Fibroblast of lung (primary cell): ENCODE measurements around the gene GAB2. TPM values are rescaled to one million over a fixed set of nuclear protein-coding genes. Genes with fewer than 3 reads are reported as not detected.

Experiments used
- DNase-seq, 2 donors: peaks; one replicate each; pipeline versions ENCODE4 v3.0.0 to v3.0.0-alpha.2; 2010; ENCODE audit warnings: low read depth in 2 of 2
- H2AFZ ChIP-seq: 2 replicates; pipeline ENCODE4 v1.5.1; 2012; ENCODE audit warnings: low read length, control low read depth, inconsistent platforms
- H3K27ac ChIP-seq: 2 replicates; pipeline ENCODE4 v1.5.1; 2011; ENCODE audit warnings: low read length, control low read depth; ENCODE audit not compliant: insufficient read depth
- H3K27me3 ChIP-seq: 2 replicates; pipeline ENCODE4 v1.5.1; 2011; ENCODE audit warnings: mild to moderate bottlenecking, low read length; ENCODE audit not compliant: control insufficient read depth, insufficient read depth
- H3K36me3 ChIP-seq: 2 replicates; pipeline ENCODE4 v1.5.1; 2011; ENCODE audit warnings: low read length; ENCODE audit not compliant: control insufficient read depth, insufficient read depth
- H3K4me1 ChIP-seq: 2 replicates; pipeline ENCODE4 v1.5.1; 2011; ENCODE audit warnings: low read length; ENCODE audit not compliant: control insufficient read depth, insufficient read depth; ENCODE audit errors: extremely low read depth
- H3K4me2 ChIP-seq: 2 replicates; pipeline ENCODE4 v1.5.1; 2011; ENCODE audit warnings: low read length, control low read depth; ENCODE audit not compliant: insufficient read depth; ENCODE audit errors: extremely low read depth
- H3K4me3 ChIP-seq, 4 experiments: fragments of 200-600 bp in 1 of 4; sonication (generic) in 1 of 4; replicated peaks in 1 of 4; 2 replicates each; pipeline ENCODE4 v1.5.1; 2011 to 2016; ENCODE audit warnings: low read length in 4 of 4, low read depth in 3 of 4, mild to moderate bottlenecking in 3 of 4, control low read depth in 2 of 4, inconsistent platforms in 1 of 4, mixed read lengths in 1 of 4; ENCODE audit not compliant: insufficient read depth in 1 of 4; ENCODE audit errors: control extremely low read depth in 1 of 4
- H3K79me2 ChIP-seq: 2 replicates; pipeline ENCODE4 v1.5.1; 2012; ENCODE audit warnings: mild to moderate bottlenecking, low read length, inconsistent platforms; ENCODE audit not compliant: control insufficient read depth, insufficient read depth
- H3K9ac ChIP-seq: 2 replicates; pipeline ENCODE4 v1.5.1; 2011; ENCODE audit warnings: mild to moderate bottlenecking, low read length, control low read depth; ENCODE audit not compliant: insufficient read depth
- H3K9me3 ChIP-seq: 2 replicates; pipeline ENCODE4 v1.5.1; 2012; ENCODE audit warnings: low read depth, low read length; ENCODE audit not compliant: control insufficient read depth, insufficient read depth
- H4K20me1 ChIP-seq: 2 replicates; pipeline ENCODE4 v1.5.1; 2011; ENCODE audit warnings: low read length; ENCODE audit not compliant: control insufficient read depth, insufficient read depth; ENCODE audit errors: extremely low read depth
- EZH2 ChIP-seq: IDR thresholded peaks from 2 replicates; pipeline ENCODE4 v1.5.1; 2012; ENCODE audit warnings: low read length, control low read depth, mild to moderate bottlenecking; ENCODE audit errors: missing control alignments
- polyA plus RNA-seq, 2 donors: library from polyadenylated mRNA; depleted of rRNA in 1 of 2; stranded (reverse) in 1 of 2; unstranded in 1 of 2; fragments of >200 nt; gene quantifications; 2 replicates each; pipeline ENCODE4 v1.2.1, GENCODE V29; 2011 to 2012; ENCODE audit warnings: missing spikeins in 1 of 2
- total RNA-seq: library from RNA; depleted of rRNA; stranded (reverse); fragments of >200 nt; gene quantifications from 2 replicates; pipeline ENCODE4 v1.2.1, GENCODE V29; 2014
- TF ChIP-seq, protein P1 (sequence below), 2 donors: IDR thresholded peaks in 1 of 2; conservative IDR thresholded peaks in 1 of 2; 1 replicate in 1 of 2; 2 replicates in 1 of 2; pipeline ENCODE4 v1.5.1; 2011 to 2012; ENCODE audit warnings: low read length in 2 of 2, control low read depth in 1 of 2, inconsistent platforms in 1 of 2, low read depth in 1 of 2, mild to moderate bottlenecking in 1 of 2

The GAB2 gene
- total and polyA plus RNA-seq, 2 donors (not counting 1 experiment from before 2014, with no cell fraction given): 7.1 to 14.0 TPM

DNA sequence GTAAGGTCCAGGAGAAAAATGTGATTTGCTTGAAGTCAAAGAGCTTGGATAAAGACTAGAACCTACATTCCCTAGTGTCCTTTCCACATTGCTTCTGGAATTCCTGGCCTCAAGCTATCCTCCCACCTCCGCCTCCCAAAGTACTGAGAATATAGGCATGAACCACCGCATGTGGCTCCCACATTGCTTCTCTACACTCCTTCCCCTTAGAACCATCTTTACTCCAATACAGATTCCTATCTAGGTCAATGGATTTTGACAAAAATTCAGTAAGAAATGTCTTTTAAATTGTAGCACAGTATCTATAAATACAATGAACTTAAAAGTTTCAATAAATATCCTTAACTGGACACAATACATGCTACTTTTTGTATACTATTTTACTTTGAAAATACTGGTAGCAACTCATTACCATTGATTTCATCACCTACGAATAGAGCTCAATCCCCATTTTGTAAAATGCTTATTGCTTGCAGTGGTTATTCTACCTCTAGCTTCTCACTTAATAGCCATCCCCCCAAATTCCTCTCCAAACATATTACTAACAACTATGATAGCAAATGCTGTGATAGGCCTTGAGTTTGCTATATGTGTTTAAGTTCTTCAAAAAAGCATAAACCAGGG lies 53.4 kb downstream of the GAB2 start:
- Histone ChIP-seq H2AFZ (no peak overlapping the region), H3K4me2 (no peak overlapping the region), H3K4me3 (no peak overlapping the region), H4K20me1 (no peaks in the 10 kb centered on the region), H3K9ac (no peak overlapping the region), H3K27ac (no peak overlapping the region), H3K36me3 (no peaks in the 10 kb centered on the region), H3K9me3 (no peaks in the 10 kb centered on the region), H3K4me1 (peaks cover 3% of the 10 kb centered on the region), H3K27me3 (no peaks in the 10 kb centered on the region), H3K79me2 (no peaks in the 10 kb centered on the region)
- no peak for TF ChIP-seq EZH2
- TF ChIP-seq, protein P1, sequence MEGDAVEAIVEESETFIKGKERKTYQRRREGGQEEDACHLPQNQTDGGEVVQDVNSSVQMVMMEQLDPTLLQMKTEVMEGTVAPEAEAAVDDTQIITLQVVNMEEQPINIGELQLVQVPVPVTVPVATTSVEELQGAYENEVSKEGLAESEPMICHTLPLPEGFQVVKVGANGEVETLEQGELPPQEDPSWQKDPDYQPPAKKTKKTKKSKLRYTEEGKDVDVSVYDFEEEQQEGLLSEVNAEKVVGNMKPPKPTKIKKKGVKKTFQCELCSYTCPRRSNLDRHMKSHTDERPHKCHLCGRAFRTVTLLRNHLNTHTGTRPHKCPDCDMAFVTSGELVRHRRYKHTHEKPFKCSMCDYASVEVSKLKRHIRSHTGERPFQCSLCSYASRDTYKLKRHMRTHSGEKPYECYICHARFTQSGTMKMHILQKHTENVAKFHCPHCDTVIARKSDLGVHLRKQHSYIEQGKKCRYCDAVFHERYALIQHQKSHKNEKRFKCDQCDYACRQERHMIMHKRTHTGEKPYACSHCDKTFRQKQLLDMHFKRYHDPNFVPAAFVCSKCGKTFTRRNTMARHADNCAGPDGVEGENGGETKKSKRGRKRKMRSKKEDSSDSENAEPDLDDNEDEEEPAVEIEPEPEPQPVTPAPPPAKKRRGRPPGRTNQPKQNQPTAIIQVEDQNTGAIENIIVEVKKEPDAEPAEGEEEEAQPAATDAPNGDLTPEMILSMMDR (conservative IDR thresholded peaks at IDR 0.05 in 1 of 2, IDR thresholded peaks at IDR 0.05 in 1 of 2; ENCODE audit: low read depth in 1 of 2, low read length in 2 of 2): no peak
- no peak for DNase-seq

DNA sequence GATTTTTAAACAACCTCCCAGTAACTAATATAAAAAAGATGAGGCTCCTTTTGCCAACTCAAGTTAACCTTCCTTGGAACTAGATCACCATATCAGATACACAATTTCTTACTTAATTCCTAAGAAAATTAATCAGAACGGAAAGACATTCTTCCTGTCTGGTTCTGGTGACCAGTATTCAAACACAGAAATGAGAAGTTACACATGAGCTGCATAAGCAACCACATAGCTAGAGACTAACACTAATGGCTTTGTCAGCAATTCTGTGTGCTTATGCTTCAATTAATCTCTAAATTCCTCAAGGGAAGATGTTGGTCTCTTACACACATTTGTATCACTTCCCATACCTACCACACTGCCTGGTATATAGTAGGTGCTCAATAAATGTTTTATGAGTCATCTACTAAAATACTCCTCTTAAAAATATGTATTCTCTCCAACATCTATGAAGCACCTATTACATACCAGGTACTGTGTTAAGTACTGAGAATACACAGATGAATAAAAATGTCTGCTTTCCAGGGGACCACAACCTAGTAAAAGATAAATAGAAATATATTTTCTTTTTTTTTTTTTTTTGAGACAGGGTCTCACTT lies 54.5 kb downstream of the GAB2 start:
- H3K4me2 ChIP-seq: no peak overlapping the region
- H2AFZ ChIP-seq: no peak overlapping the region
- no peaks in the 10 kb centered on the region for H3K27me3 ChIP-seq
- no peak for DNase-seq
- H3K79me2 ChIP-seq: no peaks in the 10 kb centered on the region
- no peak overlapping the region for H3K9ac ChIP-seq
- peaks cover 3% of the 10 kb centered on the region for H3K4me1 ChIP-seq
- TF ChIP-seq, protein P1 (conservative IDR thresholded peaks at IDR 0.05 in 1 of 2, IDR thresholded peaks at IDR 0.05 in 1 of 2; ENCODE audit: low read depth in 1 of 2, low read length in 2 of 2): no peak
- TF ChIP-seq EZH2: no peak
- H3K4me3 ChIP-seq: no peak overlapping the region
- H3K36me3 ChIP-seq: no peaks in the 10 kb centered on the region
- no peaks in the 10 kb centered on the region for H3K9me3 ChIP-seq
- H4K20me1 ChIP-seq: no peaks in the 10 kb centered on the region
- no peak overlapping the region for H3K27ac ChIP-seq

DNA sequence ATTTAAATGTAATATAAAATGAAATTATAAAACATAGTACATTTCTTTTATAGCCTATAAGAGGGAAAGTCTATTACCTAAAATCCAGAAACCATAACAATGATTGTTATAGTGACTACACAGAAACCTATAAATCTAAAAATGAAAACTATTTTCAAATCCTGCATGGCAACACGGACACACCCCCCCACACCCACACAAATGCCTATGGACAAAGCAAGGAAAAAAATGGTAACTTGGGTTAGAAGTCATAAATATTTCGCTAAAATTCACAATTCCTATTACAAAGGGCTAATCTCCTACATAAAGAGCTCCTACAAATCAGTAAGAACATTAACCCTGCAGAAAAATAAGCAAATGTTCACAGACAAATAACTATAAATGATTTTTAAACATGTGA lies 56.4 kb downstream of the GAB2 start:
- peaks cover 3% of the 10 kb centered on the region for H3K4me1 ChIP-seq
- H3K27me3 ChIP-seq: no peaks in the 10 kb centered on the region
- no peaks in the 10 kb centered on the region for H3K79me2 ChIP-seq
- TF ChIP-seq, protein P1 (conservative IDR thresholded peaks at IDR 0.05 in 1 of 2, IDR thresholded peaks at IDR 0.05 in 1 of 2; ENCODE audit: low read depth in 1 of 2, low read length in 2 of 2): no peak
- no peak for TF ChIP-seq EZH2
- H3K4me2 ChIP-seq: no peak overlapping the region
- no peaks in the 10 kb centered on the region for H4K20me1 ChIP-seq
- no peak for DNase-seq
- no peak overlapping the region for H2AFZ ChIP-seq
- no peak overlapping the region for H3K4me3 ChIP-seq
- H3K27ac ChIP-seq: no peak overlapping the region
- H3K9me3 ChIP-seq: no peaks in the 10 kb centered on the region
- no peaks in the 10 kb centered on the region for H3K36me3 ChIP-seq
- H3K9ac ChIP-seq: no peak overlapping the region
